HG03095 (cell line): ENCODE results near the gene PRICKLE4.

Experiments
- ATAC-seq: cut with Tn5 transposase; IDR thresholded peaks from one replicate; pipeline ENCODE4 v1.9.1; 2021; ENCODE audit warnings: moderate library complexity; ENCODE audit not compliant: unreplicated experiment

The PRICKLE4 gene

GRCh38 chr6:41780551-41781365 is at the start of gene PRICKLE4:
PRICKLE4 (plus strand) TSS chr6:41780782; CDS start chr6:41783474, 2,692 bp downstream.
- no peak for ATAC-seq

GRCh38 chr6:41731561-41732086 is 49.0 kb upstream of the PRICKLE4 start:
- no peak for ATAC-seq

GRCh38 chr6:41732149-41732548 is 48.4 kb upstream of the PRICKLE4 start:
- ATAC-seq, result no peak

GRCh38 chr6:41732591-41733359 is 47.8 kb upstream of the PRICKLE4 start:
- ATAC-seq, result peak; percentile 36

DNA sequence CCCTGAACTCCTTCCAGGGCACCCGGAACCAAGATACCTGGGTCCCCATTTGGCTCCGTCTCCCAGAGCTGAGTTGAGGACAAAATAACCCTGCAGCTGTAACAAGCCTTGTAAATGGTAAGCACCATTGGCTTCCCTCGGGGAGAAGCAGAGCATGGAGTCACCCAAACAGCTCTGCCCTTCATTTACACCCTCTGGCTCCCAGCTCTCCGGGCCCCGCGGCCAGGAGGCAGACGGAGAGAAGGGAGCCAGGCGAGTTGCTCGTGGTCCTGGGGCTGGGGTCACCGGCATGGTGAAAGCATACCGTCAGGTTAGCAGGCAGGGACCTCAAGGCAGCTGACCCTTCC is 47.2 kb upstream of the PRICKLE4 start:
- ATAC-seq, result no peak

- peak; percentile 46 for ATAC-seq
Measured at GRCh38 chr6:41733707-41734665, 46.6 kb upstream of the PRICKLE4 start.

DNA sequence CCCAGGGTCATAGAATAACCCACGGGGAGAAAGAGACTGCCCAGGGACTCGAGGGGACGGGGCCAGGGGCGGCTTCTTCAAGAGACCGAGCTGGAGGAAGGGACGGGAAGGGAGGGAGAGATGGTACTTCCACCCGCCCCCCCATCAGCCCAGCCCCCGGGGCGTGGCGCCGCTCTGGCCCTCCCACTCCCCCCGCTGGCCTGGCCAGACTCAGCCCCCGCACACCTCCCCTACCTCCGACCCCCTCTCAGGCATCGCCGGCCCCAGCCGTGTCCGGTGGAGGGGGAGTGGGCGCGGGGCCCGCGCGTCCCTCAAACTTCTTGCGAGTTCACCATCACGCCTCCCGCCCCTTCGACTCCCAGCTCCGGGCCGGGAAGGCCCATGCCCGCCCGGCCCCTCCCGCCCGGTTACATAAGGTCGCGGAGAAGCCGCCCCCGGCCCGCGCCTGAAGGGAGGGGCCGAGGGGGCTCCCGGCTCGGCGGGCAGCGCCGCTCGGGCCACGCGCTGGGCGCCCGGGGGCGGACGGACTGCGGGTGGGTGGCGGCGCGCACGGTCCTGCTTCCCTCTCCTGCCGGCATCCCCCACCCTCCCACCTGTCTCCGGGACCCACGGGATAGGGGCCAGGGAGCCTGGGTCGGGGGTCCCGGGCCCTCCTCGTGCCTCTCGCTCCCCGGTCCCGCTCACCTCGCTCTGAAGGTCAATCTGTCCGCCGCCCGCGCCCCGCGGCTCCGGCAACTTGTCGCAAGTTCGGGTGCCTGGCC is 45.7 kb upstream of the PRICKLE4 start:
- ATAC-seq, result no peak

- peak; percentile 44 for ATAC-seq
Measured at GRCh38 chr6:41735427-41736185, 45.0 kb upstream of the PRICKLE4 start, which contains the start of gene TFEB. TFEB (minus strand) TSS chr6:41735608; CDS start chr6:41691213, 44,395 bp downstream.

DNA sequence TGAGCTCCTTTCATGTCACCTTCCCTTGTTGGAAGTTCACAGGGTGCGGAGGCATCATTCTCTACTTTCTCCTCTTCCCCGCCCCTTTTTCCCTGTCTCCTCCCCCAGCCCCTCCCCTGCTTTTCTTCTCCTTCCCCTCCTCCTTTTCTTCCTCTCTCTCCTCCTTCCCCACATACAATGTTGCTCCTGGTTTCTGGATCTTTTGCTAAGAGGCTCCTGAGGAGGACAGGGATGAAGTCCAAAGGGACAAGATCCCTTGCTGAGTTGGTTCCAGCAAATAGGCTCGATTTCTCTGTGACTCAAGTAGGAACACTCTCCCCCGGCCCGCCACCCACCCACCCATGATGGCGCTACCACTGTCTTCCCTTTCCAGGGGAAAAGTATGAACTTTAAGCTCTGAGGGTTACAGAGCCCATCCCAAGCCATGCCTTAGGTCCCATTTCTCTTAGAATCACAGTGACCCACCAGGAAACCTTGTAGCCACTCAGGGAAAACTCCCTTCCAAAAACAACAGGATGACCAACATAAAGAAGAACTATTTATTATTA is 44.3 kb upstream of the PRICKLE4 start:
- no peak for ATAC-seq

GRCh38 chr6:41736800-41737555 is 43.6 kb upstream of the PRICKLE4 start:
- ATAC-seq, result no peak

GRCh38 chr6:41737591-41738130 is 42.9 kb upstream of the PRICKLE4 start:
- ATAC-seq, result no peak

GRCh38 chr6:41739041-41739440 is 41.5 kb upstream of the PRICKLE4 start:
- no peak for ATAC-seq

GRCh38 chr6:41740366-41741162 is 40.0 kb upstream of the PRICKLE4 start:
- ATAC-seq, result no peak

DNA sequence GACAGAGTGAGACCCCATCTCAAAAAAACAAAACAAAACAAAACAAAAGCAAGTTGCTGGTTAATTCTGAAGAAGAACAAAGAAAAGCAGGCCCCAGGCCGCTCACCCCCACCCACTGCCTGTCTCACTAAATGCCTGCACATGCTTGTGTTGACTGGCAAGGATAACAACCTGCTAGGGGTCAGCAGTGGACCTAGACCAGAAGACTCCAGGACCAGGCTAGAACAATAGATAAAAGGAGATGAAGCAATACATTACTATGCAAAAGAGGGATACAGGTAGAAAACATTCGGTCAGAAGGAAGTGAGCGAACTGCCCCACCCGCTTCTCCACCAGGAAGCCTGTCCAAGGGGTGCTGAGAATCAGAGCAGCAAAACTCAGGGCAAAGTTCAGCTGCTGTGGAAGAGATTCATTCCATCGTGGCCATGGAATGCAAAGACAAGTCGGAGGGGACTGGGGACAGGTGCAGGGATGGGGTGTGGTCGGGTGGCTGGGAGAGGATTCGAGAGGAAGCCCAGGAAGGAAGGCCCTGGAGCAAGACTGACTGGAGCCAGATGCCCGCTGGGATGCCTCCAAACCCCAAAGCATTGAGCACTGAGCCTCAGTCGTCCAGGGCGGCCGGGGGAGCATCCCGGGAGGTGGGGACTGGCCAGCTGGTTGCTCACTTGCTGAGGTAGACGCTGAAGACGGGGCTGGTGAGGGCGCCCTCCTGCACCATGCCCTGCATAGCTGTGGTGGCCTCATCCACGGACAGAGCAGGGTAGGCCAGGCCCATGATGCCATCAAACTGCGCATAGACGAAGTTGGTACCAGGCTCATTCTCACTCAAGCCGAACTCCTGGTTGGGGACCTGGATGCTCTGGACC is 38.7 kb upstream of the PRICKLE4 start:
- no peak for ATAC-seq

- ATAC-seq, result no peak
Measured at GRCh38 chr6:41743406-41744235, 37.0 kb upstream of the PRICKLE4 start.
